Smooth muscle cell of the brain vasculature (primary cell): ENCODE measurements around the gene SDK2.
"Not testable (repeated sequence)": the region's sequence is repeated elsewhere in the genome, so short reads cannot be mapped to it uniquely, and the experiment has no call there.

Experiments used
- DNase-seq: peaks from one replicate; pipeline ENCODE4 v3.0.0-alpha.2; 2012; ENCODE audit warnings: low read depth, low spot score

SDK2 gene

DNA sequence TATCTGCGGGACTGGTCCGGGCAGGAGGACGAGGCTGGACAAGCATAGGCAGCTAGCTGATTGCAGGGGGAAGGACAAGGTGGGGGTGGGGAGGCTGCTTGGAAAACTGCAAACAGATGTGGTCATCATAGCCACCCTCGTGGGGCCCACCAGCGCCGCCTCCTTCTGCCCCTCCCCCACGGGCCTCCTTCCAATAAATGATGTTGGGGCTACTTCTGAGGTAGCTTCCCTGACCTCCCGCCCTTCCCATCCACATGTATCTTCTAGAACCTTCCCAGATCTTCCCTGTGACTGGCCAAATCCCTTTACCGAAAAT lies 320.1 kb downstream of the SDK2 start:
- no peak for DNase-seq

GRCh38 chr17:73323409-73324159 lies 320.7 kb downstream of the SDK2 start:
- no peak for DNase-seq

DNA sequence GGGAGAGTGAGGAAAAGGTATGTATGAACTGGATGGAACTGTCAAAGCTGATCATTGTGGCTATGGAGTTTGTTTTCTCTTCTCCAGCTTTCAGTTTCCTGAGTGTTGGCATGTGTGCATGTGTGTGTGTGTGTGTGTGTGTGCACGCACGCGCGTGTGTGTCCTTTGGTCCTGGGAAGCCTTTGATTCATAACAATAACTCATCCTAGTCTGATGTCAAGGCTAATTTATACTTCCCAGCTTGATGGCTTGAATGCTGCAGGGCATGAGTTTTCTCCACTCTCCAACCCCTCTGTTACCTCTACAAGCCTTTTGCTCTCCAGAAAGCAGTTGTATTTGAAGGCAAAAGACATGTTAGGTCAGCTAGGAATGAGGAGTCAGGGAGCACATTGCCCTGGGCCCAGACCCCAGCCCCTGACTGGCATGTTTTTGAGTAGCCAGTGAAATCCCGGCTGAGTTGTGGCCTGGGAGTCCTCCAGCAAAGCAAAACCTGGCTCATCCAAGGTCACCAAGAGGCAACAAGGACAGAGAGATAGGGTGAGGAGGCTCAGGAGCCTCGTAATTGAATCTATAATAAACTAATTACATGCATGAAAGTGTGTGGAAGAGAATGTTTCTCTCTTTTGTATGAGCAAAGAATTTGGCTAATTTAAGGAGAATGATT lies 323.5 kb downstream of the SDK2 start:
- DNase-seq = no peak

DNA sequence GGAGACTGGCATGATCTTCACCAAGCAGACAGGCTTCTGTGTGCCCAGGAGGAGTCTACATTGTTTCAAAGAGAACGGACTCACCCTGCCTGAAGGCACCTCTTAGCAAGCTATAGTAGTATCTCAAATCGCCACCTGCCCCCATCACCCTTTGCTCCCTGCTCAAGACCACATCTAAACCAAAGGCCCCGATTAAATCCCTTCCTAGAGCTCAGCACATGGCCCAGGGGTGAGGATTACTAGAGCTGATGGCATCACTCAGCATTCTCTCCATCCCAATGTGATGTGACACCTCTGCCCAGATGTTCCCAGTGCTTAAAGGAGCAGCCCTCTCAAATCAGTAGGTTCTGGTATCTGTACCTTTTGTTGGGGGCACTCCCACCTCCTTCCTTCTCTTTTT lies 324.5 kb downstream of the SDK2 start:
- no peak for DNase-seq

DNA sequence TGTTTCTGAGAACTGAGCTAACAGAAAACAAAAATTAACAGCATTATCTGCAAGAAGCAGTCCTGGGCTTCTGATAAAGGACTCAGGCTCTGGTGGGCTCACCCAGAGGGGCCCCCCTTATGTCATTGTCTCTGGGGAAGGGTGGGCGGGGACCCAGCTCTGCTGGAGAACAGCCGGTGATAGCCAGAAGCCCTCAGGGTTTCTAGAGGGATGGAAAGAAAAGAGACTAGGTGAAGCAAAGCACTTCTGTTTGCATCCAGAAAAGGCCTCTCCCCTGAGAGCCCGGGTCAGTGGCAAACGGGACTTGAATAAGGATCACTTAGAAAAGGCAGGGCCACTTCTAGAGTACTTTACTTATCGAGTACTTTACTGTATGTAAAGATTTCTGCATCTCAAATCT lies 325.4 kb downstream of the SDK2 start:
- DNase-seq = no peak

- DNase-seq = no peak
Observed at GRCh38 chr17:73318427-73318813, 325.8 kb downstream of the SDK2 start.

DNA sequence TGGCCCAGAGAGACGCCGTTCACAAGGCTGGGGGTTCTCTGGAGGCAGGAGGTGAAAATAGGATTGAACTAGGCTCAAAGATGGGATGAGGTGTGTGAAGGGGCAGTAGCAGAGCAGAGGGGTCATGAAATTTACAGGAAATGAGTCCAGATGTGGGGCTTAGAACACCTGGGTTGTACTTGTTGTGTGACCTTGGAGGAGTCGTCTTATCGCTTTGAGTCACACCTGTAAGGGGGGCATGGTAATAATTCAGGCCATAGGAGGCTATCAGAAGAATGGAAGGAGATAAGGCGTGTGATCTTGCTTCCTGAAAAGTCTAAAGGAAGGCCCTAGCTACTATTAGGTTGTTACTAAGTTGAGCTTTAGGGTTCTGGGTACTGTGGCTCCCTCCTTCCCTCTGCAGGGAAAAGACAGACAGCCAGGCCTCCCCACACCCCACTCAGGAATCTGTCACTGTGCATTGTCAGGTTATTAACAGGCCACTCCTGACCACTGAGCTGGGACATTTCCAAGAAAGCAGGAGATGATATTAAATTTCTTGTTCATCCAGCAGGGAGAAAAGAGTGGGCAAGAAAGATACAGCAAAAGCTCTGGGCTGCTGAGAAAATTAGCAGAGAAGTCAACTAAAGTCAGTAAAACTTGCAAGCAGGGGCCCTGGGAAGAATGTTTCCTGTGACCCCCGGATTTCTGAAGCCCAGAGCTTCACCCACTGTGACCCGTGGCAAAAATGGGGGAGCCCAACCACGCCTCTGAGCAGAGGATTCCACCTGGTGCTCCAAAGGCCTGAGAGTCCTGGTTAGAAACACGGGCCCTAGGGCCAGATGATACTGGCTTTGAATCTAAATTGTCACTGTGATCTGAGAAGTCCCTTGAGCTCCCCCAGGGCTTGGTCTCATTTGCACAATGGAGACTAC lies 326.5 kb downstream of the SDK2 start:
- no peak for DNase-seq

DNA sequence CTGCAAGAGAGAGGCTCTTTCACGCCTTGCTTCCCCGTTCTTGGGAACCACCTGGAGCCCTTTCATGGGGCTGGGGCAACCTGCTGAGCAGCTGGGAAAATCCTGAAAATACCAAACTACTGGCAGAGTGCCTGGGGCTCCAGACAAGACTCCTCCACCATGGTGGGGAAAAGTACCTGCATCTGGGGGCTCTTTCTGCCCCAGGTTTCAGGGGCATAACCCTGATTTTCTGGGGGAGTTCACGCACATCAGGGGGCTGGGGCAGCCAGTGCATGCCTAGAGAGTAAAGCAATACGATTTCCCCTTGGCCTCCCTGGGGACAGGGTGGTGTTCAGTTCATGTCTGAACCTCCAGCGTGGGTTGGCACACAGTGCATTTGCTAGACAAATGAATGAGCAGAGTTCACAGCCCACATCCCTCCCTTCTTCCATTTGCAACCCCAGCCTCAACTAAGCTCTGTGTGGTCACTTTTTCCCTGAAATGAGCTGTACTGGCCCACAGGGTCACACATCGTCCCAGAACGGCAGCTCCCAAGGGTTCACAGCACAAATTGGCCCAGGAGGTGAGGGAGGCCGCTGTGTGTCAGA lies 327.2 kb downstream of the SDK2 start:
- DNase-seq = no peak

DNA sequence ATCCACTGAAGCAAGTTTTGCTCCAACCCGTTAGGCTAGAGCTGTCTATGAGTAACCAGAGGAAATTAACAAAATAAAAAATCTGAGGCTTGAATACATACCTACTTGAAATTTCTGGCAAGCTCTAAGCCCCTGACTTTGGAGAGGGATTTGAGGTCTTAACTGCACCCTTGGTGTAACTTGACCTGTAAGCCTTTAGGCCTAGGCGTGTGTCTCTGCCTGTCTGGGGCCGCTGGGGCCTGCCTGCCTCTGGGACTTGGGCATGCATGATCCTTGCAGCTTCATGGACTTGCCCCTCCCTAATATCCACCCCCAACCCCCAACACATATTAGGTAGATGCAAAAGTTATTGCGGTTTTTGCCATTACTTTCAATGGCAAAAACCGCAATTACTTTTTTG lies 328.8 kb downstream of the SDK2 start:
- DNase-seq = no peak

DNA sequence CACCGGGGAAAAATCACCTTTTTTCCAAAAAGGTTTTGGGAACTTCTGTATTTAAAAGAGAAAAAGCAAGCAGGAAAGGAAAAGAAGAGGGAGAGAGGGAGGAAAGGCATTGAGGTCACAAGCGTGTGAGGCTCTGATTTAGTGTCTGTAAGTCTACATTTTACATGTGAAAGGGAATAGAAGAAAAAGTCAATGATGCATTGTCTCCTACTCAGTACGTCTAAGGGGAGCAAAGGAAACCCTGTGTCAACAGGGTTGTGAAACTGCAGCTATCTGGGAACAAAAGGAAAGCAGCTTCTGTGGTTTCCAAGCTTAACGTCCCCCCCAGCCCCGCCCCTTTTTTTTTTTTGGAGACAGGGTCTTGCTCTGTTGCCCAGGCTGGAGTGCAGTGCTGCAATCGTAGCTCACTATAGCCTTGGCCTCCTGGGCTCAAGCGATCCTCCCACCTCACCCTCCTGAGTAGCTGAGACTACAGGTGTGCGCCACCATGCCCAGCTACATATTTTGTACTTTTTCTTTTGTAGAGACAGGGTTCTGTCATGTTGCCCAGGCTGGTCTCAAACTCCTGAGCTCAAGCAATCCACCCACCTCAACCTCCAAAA lies 330.6 kb downstream of the SDK2 start:
- no peak for DNase-seq

GRCh38 chr17:73312887-73313286 lies 331.4 kb downstream of the SDK2 start:
- not testable (repeated sequence) for DNase-seq

GRCh38 chr17:73311781-73312641 lies 332.2 kb downstream of the SDK2 start, which contains the start of gene CDC42EP4:
TSS of gene CDC42EP4 (minus strand) at chr17:73312001. CDS start at chr17:73286500, 25,501 bp downstream.
- peak; percentile 86 for DNase-seq

DNA sequence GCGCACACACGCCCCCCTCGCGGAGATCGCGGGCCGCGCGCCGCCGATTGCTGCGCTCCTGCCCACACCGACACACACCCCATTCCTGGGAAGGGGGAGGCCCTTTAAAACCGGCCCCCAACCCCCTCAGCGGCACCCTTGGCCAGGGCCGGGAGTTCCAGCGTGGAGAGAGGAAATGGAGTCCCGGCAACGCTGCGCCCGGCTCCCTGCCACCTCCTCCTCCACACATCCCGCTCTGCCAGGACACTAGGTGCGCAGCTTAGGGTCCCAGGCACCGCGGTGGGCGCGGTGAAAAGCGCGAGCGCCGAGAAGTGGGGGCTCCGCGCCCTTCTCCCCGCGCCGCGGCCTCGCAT lies 332.8 kb downstream of the SDK2 start:
- DNase-seq = no peak

GRCh38 chr17:73309727-73310596 lies 334.3 kb downstream of the SDK2 start:
- no peak for DNase-seq

DNA sequence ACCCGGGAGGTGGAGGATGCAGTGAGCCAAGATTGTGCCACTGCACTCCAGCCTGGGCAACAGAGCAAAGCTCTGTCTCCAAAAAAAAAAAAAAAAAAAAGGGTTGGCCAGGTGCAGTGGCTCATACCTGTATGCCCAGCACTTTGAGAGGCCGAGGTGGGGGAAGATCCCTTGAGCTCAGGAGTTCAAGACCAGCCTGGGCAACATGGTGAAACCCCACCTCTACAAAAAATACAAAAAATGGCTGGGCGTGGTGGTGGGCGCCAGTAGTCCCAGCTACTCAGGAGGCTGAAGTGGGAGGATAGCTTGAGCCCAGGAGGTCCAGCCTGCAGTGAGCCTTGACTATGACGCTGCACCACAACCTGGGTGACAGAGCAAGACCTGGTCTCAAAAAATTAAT lies 335.3 kb downstream of the SDK2 start:
- DNase-seq = not testable (repeated sequence)

GRCh38 chr17:73308017-73308823 lies 336.0 kb downstream of the SDK2 start:
- no peak for DNase-seq

DNA sequence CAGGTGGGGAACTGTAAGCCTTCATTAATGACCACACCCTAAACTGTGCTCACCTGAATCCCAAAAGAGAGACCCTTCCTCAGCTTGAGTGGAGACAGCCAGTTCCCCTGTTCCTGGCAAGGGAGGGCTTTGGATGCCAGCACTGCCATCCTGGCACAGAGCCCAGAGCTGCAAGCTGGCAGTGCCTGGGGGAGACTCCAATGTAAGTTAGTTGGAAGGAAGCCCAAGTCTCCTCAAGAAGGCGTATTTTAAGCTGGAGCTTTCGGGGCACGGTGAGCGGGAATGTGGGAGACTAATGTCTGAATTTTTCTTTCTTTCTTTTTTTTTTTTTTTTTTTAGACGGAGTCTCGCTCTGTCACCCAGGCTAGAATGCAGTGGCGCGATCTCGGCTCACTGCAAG lies 337.1 kb downstream of the SDK2 start:
- no peak for DNase-seq

DNA sequence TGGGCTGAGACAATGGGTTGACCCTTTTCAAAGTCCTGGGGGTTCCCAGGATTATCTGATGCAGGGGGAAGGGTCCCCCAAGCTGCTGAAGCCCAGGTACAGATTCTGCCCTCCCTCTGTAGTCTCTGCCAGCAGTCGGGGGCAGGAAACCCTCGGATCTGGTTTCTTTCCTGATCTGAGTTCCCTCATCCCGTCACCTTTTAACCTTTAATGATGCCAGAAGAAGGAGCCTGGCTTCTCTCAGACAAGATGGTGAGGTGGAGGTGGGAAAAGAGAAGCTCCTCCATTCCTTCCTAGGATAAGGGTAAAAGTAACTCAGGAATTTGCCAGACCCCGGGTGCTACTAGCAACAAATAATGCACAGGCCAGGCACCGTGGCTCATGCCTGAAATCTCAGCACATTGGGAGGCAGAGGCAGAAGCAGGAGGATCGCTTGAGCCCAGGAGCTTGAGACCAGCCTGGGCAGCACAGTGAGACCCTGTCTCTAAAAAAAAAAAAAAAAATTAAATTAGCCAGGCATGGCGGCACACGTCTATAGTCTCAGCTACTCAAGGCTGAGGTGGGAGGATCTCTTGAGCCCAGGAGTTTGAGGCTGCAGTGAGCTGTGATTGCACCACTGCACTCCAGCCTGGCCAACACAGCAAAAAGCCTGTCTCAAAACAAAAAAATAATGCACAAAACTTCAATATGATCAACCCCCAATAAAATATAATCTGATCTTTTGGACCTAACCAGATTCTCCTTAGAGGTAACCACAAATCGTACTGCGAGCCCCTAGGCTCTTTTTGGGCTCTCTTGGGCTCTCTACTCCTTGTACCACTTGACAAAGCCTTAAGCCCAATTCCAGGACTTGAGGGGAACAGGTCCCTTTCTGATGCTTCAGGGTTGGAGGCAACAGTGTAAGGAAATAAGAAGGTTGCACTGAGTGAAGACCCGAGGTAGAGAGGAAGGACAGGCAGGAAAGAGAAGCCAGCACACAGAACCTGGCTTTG lies 338.1 kb downstream of the SDK2 start:
- DNase-seq = no peak
